Testis (tissue), 3 donors: ENCODE measurements around the gene RPL41. TPM values are rescaled to one million over a fixed set of nuclear protein-coding genes. Genes with fewer than 3 reads are reported as not detected.

Experiments
- DNase-seq: peaks from one replicate; pipeline ENCODE4 v3.0.0-alpha.2; 2019
- H3K27ac ChIP-seq, 2 donors: fragments of 200-600 bp; sonication (generic); one replicate each; pipeline ENCODE4 v1.5.1; 2019
- H3K27me3 ChIP-seq: fragments of 200-600 bp; sonication (generic); one replicate; pipeline ENCODE4 v1.5.1; 2019
- H3K36me3 ChIP-seq: fragments of 200-600 bp; sonication (generic); one replicate; pipeline ENCODE4 v1.5.1; 2017; ENCODE audit warnings: low read depth; ENCODE audit errors: missing control alignments
- H3K4me1 ChIP-seq: fragments of 200-600 bp; sonication (generic); one replicate; pipeline ENCODE4 v1.5.1; 2019
- H3K4me3 ChIP-seq, 2 donors: fragments of 200-600 bp; sonication (generic); one replicate each; pipeline ENCODE4 v1.5.1; 2017 to 2019
- H3K9me3 ChIP-seq: fragments of 200-600 bp; sonication (generic); one replicate; pipeline ENCODE4 v1.5.1; 2017
- POLR2A ChIP-seq: fragments of 450-650 bp; IDR thresholded peaks from one replicate; pipeline ENCODE4 v1.6.1; 2017; ENCODE audit warnings: antibody characterized with exemption, mild to moderate bottlenecking, moderate library complexity
- WGBS, 2 donors: methylation state at CpG; one replicate each; pipeline ENCODE4 v1.1.5; 2018; 5-methylcytosine and 5-hydroxymethylcytosine counted together
- intact Hi-C: fragments of 100-400 bp; cut with DNase I; formaldehyde crosslinking; loops from one replicate; pipeline ENCODE4 v1.15.1; 2023; ENCODE audit warnings: low total_unique reads
- polyA plus RNA-seq: library from polyadenylated mRNA; stranded (reverse); fragments of 350-450 nt; fragmentation: Illumina TruSeq; extraction: RNeasy Lipid Tissue Mini Kit (QIAGEN cat#74804); gene quantifications from one replicate; pipeline ENCODE4 v1.2.3, GENCODE V29; 2014; ENCODE audit warnings: low read depth, low replicate concordance; ENCODE audit not compliant: insufficient read depth
- total RNA-seq, 2 donors: library from RNA; depleted of rRNA; stranded (reverse); fragments of >200 nt; gene quantifications; one replicate each; pipeline ENCODE4 v1.2.3, GENCODE V29; 2016
- TF ChIP-seq, protein P1 (sequence below), 3 experiments: fragments of 450-650 bp in 2 of 3; fragments of 200-600 bp in 1 of 3; sonication (generic) in 1 of 3; IDR thresholded peaks; one replicate each; pipeline ENCODE4 v1.5.1; 2016 to 2019; ENCODE audit warnings: antibody characterized with exemption in 3 of 3, mild to moderate bottlenecking in 2 of 3, moderate library complexity in 1 of 3

RPL41 gene
- total and polyA plus RNA-seq, 3 donors from 2014 or later = 1,066 to 2,323 (median 1,985) TPM

GRCh38 chr12:56159482-56160192 lies 43.2 kb downstream of the RPL41 start:
- no peaks in the 10 kb centered on the region for H3K9me3 ChIP-seq
- H3K4me1 ChIP-seq = peaks cover 33% of the 10 kb centered on the region
- no peak for TF ChIP-seq POLR2A
- TF ChIP-seq, protein P1, sequence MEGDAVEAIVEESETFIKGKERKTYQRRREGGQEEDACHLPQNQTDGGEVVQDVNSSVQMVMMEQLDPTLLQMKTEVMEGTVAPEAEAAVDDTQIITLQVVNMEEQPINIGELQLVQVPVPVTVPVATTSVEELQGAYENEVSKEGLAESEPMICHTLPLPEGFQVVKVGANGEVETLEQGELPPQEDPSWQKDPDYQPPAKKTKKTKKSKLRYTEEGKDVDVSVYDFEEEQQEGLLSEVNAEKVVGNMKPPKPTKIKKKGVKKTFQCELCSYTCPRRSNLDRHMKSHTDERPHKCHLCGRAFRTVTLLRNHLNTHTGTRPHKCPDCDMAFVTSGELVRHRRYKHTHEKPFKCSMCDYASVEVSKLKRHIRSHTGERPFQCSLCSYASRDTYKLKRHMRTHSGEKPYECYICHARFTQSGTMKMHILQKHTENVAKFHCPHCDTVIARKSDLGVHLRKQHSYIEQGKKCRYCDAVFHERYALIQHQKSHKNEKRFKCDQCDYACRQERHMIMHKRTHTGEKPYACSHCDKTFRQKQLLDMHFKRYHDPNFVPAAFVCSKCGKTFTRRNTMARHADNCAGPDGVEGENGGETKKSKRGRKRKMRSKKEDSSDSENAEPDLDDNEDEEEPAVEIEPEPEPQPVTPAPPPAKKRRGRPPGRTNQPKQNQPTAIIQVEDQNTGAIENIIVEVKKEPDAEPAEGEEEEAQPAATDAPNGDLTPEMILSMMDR (IDR thresholded peaks at IDR 0.05) = no peak
- intact Hi-C loops = loop anchor here (5.0 kb wide), 1 partner anchor 32 kb away; the partner anchor contains the start of gene ESYT1
- H3K4me3 ChIP-seq = peak overlapping the region; percentile 76 to 85
- WGBS, 2 donors = 34 to 41% methylated on average over 8 of the region's 8 CpGs
- H3K36me3 ChIP-seq = no peaks in the 10 kb centered on the region
- H3K27ac ChIP-seq = peak overlapping the region; percentile 98 to 99
- no peak for DNase-seq
- H3K27me3 ChIP-seq = no peaks in the 10 kb centered on the region

- Histone ChIP-seq H3K9me3 (no peaks in the 10 kb centered on the region), H3K27ac (peak overlapping the region; percentile 98 to 99), H3K36me3 (no peaks in the 10 kb centered on the region), H3K27me3 (no peaks in the 10 kb centered on the region), H3K4me1 (peaks cover 33% of the 10 kb centered on the region), H3K4me3 (peak overlapping the region; percentile 76 to 85)
- intact Hi-C loops = loop anchor here (5.0 kb wide), 1 partner anchor 33 kb away; the partner anchor contains the start of gene ESYT1
- no peak for DNase-seq
- TF ChIP-seq POLR2A = no peak
- TF ChIP-seq, protein P1 (IDR thresholded peaks at IDR 0.05) = no peak
- WGBS, 2 donors = 40 to 49% methylated on average over 7 of the region's 7 CpGs
Observed at GRCh38 chr12:56160193-56160763, 43.8 kb downstream of the RPL41 start.

DNA sequence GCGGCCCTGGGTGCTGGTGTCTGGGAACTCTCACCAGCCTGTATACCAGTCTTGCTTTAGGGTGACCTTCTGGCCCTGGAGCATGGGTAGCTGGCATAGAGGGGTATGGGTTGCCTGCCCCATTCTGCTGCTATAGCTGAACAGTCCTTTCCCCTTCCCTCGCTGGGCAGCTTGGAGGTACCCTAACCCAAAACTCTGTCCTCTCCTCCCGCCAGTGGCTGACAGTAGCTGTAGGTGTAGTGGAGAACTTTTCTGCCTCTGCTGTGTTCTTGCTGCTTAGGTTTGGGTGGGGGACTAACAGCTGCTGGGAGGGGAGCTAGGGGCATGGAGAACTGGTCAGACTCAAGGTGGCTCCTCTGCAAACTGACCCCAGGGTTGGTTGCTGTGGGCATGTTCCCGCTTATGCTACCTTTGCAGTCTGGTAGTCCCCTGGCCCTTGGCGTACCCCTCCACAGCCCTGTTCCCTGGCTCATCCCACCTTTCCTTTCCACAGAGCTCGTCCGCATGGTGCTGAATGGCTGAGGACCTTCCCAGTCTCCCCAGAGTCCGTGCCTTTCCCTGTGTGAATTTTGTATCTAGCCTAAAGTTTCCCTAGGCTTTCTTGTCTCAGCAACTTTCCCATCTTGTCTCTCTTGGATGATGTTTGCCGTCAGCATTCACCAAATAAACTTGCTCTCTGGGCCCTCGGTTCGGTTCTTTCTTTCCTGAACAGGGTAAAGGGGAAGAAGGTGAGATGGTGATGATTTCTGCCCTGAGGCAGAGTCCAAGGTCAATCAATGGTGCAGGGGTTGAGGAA lies 44.7 kb downstream of the RPL41 start:
- Histone ChIP-seq H3K27me3 (no peaks in the 10 kb centered on the region), H3K4me3 (peak overlapping the region in 1 of 2 donors; percentile 85), H3K36me3 (no peaks in the 10 kb centered on the region), H3K4me1 (peaks cover 33% of the 10 kb centered on the region), H3K27ac (peak overlapping the region in 1 of 2 donors; percentile 98), H3K9me3 (no peaks in the 10 kb centered on the region)
- TF ChIP-seq, protein P1 (IDR thresholded peaks at IDR 0.05) = no peak
- TF ChIP-seq POLR2A = no peak
- intact Hi-C loops = loop anchor here (5.0 kb wide), 1 partner anchor 34 kb away; the partner anchor contains the start of gene ESYT1
- no peak for DNase-seq
- WGBS, 2 donors = 63% methylated on average over 11 of the region's 11 CpGs

- Histone ChIP-seq H3K4me1 (peaks cover 31% of the 10 kb centered on the region), H3K27me3 (no peaks in the 10 kb centered on the region), H3K9me3 (no peaks in the 10 kb centered on the region), H3K36me3 (no peaks in the 10 kb centered on the region), H3K4me3 (no peak overlapping the region), H3K27ac (peak overlapping the region in 1 of 2 donors; percentile 98)
- no peak for TF ChIP-seq POLR2A
- TF ChIP-seq, protein P1 (IDR thresholded peaks at IDR 0.05) = no peak
- intact Hi-C loops = loop anchor here (5.0 kb wide), 1 partner anchor 35 kb away; the partner anchor contains the start of gene ESYT1
- 68 to 73% methylated on average over 10 of the region's 10 CpGs for WGBS, 2 donors
- DNase-seq = no peak
Observed at GRCh38 chr12:56161690-56162351, 45.4 kb downstream of the RPL41 start.
